Pulmonary artery endothelial cell (primary cell): Measurements from ENCODE around the gene FOXN1. TPM values are rescaled to one million over a fixed set of nuclear protein-coding genes. Genes with fewer than 3 reads are reported as not detected.

Source experiments
- DNase-seq: peaks from one replicate; pipeline ENCODE4 v3.0.0-alpha.2; 2011; ENCODE audit warnings: low read depth, low spot score
- total RNA-seq: library from RNA; depleted of rRNA; stranded (reverse); fragments of >200 nt; gene quantifications from 2 replicates; pipeline ENCODE4 v1.2.3, GENCODE V29; 2014

Gene FOXN1
- total RNA-seq, 1 donor from 2014 or later, result not detected

DNA sequence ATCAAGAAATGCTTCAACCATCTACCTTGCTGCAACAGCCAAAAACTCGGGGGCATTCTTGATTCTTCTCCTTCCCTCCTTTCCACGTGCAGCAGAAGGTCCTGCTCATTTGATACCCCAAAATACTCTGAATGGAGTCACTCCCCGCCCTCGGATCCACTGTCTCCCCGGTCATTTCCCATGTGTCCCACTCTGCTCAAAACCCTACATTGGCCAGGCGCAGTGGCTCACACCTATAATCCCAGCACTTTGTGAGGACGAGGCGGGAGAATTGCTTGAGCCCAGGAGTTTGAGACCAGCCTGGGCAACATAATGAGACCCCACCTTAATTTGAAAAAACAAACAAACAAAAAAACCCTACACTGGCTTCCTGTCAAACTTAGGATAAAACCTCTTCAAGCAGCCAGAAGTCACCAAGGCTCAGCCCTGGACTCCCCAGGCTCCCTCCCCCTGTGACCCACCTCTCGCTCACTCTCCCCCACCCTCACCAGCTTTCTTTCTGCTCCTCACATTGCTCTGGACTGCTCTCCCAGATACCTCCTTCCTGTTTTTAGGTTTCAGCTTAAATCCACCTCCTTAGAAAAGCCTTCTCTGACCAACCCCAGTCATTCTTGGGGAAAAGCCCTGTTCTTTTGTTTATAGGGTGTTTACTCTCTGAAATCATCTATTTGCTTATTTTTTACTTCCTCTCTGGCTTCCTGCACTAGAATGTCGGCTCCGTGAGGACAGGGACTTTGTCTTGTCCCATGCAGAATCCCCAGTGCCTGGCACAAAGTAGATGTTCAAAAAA is 29.9 kb upstream of the FOXN1 start:
- no peak for DNase-seq

- no peak for DNase-seq
These were observed 28.2 kb upstream of the FOXN1 start for GRCh38 chr17:28477928-28478327.

DNA sequence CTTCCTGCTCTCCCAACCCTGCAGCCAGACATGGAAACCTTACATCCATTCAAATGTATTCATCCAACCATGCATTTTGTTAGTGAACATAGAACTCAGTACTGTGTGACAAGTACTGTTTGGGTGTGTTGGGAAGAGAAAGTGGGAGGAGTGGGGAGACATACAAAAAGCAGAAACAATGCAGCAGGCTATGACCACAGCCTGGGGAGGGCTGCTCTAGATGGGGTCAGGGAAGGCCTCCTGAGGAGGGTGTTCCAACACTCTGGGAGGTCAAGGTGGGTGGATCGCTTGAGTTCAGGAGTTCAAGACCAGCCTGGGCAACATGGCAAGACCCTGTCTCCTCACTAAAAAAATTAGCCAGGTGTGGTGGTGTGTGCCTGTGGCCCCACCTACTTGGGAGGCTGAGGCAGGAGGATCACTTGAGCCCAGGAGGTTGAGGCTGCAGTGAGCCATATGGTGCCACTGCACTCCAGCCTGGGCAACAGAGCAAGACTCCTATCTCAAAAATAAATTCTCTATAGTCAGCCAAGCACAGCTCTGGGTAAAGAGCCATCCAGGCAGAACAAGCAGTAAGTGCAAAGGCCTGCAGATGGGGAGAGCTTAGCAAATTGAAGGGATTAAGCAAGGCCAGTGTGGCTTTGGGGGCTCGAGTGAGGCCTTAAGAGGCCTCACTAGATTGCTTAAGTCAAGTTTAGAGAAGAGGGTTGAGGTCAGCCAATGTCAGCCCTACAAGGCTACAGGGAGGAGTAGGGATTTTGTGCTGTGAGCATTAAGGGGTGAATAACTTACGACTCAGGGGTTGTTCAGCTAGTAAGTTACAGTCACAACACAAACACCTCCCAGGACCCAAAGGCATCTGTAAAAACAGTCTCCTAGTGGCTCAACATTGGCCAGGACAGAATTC is 27.2 kb upstream of the FOXN1 start:
- DNase-seq, result no peak

- DNase-seq, result no peak
These were observed 25.9 kb upstream of the FOXN1 start for GRCh38 chr17:28480278-28480677.

DNA sequence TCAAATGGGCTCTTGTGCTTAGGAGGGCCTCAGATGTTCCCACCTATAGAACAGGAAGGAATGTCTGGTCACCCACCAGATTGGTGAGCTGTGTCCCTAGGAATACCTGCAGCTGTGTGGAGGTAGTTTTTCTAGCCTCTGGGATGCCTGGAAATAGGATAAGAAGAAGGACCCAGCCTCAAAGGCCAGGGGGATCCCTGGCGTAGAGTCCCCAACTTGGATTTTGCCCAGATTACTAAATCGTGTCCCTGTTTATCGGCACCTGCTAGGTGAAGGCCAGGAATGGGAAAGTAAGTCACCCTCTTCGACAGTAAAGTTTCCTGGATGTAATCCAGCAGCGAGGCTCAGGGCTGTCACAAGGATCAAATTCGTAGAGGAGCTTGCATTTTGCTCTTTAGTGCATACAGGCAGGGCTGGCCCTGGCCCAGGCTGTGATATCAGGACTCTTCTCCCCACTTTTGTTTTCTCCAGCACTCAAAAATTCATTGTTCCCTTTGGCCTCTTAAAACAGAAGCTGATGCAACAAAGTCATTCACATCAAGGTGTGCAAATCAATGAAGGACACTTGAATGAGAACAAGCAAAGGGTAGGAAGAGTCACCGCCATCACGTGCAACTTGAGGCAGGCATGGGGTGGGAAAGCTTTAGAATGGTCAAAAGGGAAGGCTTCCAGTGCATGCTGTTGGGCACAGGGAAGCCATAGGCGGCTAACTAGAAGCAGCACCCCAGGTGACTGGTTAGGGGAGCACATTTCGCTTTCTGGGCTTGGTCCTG is 25.2 kb upstream of the FOXN1 start:
- no peak for DNase-seq

DNA sequence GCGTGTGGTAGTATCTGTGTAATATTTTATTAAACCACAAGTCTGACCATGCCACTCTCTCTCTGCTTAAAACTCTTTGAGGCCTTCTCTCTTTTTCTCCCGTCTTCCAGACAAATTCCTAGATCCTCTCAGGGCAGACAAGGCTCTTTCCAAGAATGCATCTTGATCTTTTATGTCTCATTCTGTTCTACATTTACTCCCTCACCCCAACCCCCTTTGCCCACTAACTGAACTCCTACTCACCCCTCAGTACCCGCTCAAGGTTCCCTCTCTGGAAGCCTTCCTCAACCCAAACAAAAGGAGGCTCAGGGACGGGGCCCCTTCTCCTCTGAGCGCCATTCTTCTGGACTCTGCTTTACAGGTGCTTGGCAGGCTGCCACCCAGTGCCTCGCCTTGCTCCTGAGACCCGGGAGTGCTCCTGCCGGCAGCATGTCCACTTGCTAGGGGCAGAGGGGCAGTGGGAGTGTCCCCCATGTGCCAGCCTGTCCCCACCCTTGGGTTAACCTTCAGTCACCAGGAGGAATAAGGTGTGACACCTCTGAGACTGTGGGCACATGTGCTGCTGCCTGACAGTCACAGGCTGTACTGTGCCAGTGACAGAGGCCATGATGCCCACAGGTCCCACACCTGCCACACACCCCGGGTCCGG is 23.5 kb upstream of the FOXN1 start:
- DNase-seq, result no peak

GRCh38 chr17:28484296-28484695 is 21.9 kb upstream of the FOXN1 start:
- no peak for DNase-seq

DNA sequence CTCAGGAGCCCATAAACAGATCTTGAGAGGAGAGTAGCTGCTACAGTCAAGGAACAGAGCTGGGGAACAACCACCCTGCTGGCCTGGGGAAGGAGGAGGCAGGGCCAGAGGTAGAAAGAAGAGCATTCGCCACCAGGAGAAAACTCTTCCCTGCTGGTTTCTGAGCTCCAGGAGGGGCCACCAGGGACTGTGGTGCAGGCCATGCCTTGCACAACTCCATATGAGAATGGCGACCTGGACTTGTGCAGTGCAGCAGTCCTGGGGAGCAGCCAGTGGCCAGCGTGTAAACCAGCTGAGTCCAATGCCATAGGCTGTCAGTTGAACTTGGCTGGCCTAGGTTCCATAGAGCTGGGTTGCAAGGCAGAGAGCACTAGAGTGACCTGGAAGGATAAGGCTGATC is 21.1 kb upstream of the FOXN1 start:
- DNase-seq, result no peak

DNA sequence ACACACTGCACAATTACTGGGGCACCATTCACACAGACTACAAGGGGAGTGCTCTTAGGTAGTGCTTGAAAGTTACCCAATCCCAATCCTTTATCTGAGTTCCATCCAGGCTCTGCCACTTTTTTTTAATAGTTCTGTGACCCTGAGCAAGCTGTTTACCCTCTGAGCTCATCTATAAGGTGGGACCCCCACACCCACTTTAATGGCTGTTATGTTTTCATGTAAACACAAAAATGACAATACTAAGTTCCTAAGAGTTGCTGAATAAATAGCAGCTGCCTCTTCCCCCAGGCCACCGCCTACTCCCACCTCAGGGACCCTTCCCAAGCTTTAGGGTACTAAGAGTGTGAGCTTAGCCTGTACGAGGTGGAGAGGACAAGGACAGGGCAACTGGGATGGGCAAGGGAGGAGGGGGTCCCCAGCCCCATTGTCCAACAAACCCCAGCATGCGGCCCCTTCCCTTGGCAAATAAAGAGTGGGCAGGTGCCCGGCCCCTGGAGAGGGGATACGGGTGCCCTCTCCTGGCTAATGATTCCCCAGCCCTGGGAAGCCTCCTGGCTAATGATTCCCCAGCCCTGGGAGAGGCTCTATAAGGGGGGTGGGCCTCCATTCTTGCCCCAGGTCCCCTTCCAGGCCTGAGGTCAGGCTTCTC is 18.1 kb upstream of the FOXN1 start:
- DNase-seq, result no peak

DNA sequence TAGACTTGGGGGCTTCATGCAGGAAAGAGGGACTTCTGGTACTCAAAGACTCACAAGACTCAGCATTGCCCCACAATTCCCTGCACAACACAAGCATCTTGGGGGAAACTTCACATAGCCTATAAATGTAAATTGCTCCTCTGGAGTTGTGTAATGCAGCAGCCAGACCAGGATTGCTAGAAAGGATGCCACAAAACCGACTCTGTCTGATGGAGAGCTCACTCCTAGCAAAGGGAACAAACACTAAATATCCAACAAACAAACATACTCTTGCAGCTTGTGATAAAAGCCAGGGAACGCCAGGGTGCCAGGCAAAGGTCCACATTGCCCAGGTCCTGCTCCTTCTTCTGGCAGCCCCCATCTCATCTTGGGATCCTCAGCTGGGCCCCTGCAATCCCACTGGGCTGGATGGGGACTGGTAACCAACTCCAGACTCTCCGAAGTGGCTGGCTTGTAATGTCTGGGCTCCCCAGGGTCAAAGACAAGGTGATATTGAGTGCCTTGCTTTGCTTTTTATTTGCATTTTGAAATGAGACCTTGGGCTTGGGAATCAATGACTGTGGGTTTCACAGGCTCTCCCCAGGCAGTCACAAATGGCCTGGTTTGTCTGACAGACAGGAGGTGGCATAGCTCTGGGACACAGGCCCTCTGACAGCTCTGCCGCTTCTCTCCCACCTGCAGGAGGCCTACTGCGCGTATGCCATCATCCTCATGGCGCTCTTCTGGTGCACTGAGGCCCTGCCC is 17.4 kb upstream of the FOXN1 start:
- no peak for DNase-seq

DNA sequence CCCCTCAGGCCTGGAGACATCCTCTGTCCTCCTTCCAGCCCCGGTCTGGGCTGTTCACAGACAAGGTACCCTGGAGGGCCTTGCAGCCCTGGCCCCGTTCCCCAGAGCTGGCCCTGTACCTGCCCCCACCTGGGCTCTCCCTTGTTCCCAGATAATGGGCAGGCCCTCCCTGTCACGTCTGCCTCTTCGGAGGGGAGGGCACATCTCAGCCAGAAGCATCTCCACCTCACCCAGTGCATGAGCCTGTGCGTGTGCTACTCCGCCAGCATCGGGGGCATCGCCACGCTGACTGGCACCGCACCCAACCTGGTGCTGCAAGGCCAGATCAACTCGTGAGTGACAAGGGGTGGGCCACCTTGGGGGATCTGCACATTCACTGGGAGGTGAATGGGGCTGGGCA is 14.9 kb upstream of the FOXN1 start:
- no peak for DNase-seq

DNA sequence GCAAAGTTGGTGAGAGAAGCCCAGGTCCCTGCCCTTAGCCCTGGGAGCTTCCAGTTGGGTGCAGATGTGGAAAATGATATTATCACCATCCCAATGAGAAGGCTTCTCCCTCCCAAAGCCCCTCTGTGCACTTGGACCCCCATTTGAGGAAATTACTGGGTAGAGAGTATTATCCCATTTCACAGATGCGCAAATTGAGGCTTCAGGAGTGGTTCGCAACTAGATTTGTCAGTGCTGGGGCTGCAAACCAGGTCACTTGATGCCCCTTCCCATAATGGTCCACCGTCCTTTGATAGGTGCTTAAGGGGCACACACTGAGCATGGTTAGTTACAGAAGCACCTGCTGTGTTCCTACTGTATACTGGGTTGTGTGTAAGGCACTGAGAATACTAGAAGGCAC is 14.3 kb upstream of the FOXN1 start:
- DNase-seq, result no peak

- DNase-seq, result no peak
These were observed 13.5 kb upstream of the FOXN1 start for GRCh38 chr17:28492352-28493310.

DNA sequence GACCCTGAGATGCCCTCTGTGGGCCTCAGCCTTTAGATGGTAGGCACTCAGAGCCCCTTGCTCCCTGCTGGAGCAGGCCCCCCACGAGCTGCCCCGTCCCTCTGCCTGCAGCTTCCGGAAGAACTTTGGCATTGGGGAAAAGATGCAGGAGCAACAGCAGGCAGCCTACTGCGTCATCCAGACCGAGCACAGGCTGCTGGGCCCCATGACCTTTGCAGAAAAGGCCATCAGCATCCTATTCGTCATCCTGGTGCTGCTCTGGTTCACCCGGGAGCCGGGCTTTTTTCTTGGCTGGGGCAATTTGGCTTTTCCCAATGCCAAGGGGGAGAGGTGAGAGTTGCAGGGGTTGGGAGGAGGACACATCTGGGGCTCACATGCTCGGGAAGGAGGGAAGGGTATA is 12.7 kb upstream of the FOXN1 start:
- DNase-seq, result no peak

DNA sequence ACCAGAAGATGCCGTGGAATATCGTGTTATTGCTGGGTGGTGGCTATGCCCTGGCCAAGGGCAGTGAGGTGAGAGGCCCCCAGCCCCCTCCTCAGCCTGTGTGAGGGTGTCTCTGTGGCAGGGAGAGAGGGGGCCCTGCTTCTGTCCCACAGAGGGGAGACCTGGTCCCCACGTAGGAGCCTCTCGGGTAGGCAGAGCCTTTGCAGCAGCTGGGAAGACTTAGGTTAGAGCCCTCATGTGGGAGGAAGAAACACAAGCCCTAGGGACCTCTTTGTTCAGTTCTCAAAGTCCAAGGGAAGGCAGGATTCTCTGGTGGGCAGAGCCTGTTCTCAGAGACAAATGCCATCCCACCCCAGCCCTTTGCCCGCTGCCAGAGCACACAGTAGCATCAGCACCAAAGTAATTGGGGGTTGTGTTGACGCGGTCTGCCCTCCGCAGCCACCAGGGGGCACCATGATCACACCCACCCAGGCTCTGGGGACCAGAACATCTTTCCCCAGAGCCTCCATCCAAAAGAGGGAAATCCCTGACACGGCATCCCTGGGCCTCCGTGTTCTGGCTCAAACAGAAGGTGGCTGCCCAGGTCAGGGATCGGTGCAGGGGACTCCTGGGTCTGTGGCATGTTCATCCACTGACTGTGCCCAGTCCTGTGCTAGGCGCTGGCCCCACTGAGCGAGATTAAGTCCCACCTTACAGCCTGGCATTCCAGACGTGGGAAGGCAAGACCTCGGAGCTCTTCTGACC is 11.5 kb upstream of the FOXN1 start:
- DNase-seq, result no peak

GRCh38 chr17:28495635-28496034 is 10.5 kb upstream of the FOXN1 start:
- DNase-seq, result no peak

DNA sequence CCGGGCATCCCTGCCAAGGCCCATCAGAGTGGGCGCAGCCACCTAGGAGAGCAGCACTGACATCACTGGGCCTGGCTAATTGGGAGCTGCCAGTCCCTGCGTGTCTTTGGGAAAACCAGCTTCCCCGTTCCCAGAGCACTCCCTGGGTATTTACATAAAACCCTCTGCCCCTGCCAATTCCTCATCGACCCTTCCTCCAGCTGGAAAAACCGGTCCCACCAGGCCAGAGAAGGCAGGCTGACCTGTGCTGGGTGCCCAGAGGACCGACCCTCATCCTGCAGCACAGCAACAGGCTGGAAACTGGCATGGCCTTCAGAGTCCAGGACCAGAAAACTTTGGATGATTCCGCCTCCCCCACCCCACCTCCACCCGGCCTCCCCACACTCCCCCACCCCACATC is 8.2 kb upstream of the FOXN1 start:
- DNase-seq, result no peak

DNA sequence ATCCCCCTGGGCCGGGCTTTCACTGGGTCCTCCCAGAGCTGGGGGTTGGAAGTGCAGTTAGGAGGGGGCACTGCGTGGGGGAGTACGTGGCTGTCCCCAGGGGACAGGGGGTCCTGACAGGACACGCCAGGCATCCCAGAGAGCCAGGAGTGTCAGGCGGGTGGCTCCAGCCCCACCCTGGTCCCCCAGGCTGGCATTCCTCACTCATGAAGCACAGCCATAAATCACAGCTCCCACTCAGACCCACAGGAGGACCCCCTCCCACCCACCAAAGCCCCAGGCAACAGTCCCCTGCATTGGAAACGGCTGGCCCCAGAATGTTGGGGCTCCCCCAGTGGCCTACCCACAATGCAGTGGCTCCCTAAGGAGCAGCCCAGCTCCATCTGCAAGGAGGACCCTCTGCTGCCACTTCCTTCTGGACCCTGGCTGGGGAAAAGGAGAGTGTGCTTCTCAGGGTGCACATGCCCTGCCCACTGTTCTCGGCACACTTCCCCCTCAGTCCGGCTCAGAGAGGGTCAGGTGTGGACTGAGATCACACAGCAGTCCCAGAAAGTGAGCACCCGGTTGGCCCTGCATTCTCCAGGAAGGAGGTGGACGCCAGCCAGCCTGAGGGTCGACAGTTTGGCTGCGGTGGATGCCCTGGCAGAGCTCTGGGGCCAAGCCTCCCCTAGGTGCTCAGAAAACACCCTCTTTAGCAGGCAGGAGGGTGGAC is 7.3 kb upstream of the FOXN1 start:
- DNase-seq, result no peak
